A549 (cell line): ENCODE measurements around the gene TBX18.

Experiments used
- BHLHE40 ChIP-seq: IDR thresholded peaks from 2 replicates; pipeline ENCODE4 v1.6.1; 2012; ENCODE audit warnings: low read depth, low read length, inconsistent platforms
- CBX8 ChIP-seq: fragments of 200-600 bp; sonication (generic); IDR thresholded peaks from 2 replicates; pipeline ENCODE4 v1.6.1; 2016
- CEBPB ChIP-seq, 2 experiments: fragments of >200 bp in 1 of 2; sonication (Bioruptor Twin) in 1 of 2; formaldehyde crosslinking in 1 of 2; IDR thresholded peaks; 2 replicates each; pipeline ENCODE4 v1.6.1; 2012 to 2016
- EP300 ChIP-seq, 2 experiments: fragments of >200 bp; sonication (Bioruptor Twin); formaldehyde crosslinking; IDR thresholded peaks; 2 replicates in 1 of 2; 3 replicates in 1 of 2; pipeline ENCODE4 v1.6.1; 2016 to 2017
- JUNB ChIP-seq: fragments of >200 bp; sonication (Bioruptor Twin); formaldehyde crosslinking; IDR thresholded peaks from 2 replicates; pipeline ENCODE4 v1.6.1; 2016
- MYC ChIP-seq: IDR thresholded peaks from 2 replicates; pipeline ENCODE4 v1.6.1; 2012; ENCODE audit warnings: mild to moderate bottlenecking, inconsistent platforms, low read length, improper control_type of control experiment, borderline replicate concordance
- NR3C1 ChIP-seq: fragments of >200 bp; sonication (Bioruptor Twin); formaldehyde crosslinking; IDR thresholded peaks from 3 replicates; pipeline ENCODE4 v1.6.1; 2017
- POLR2A ChIP-seq: IDR thresholded peaks from 2 replicates; pipeline ENCODE4 v1.6.1; 2012; ENCODE audit warnings: mild to moderate bottlenecking, low read length
- RFX5 ChIP-seq: fragments of 450-650 bp; IDR thresholded peaks from 2 replicates; pipeline ENCODE4 v1.7.1; 2014; ENCODE audit warnings: antibody characterized with exemption, mild to moderate bottlenecking, moderate library complexity
- SREBF2 ChIP-seq: fragments of 450-650 bp; IDR thresholded peaks from 2 replicates; pipeline ENCODE4 v1.6.1; 2014; ENCODE audit warnings: mild to moderate bottlenecking, moderate library complexity
- TP53 ChIP-seq: fragments of 250-450 bp; sonication (Bioruptor Pico); IDR thresholded peaks from 2 replicates; pipeline ENCODE4 v1.5.0; 2021; ENCODE audit warnings: mild to moderate bottlenecking, moderate library complexity
- ZC3H11A ChIP-seq: fragments of 450-650 bp; IDR thresholded peaks from 2 replicates; pipeline ENCODE4 v1.6.1; 2014; ENCODE audit warnings: antibody characterized with exemption, mild to moderate bottlenecking
- TF ChIP-seq, protein P1 (sequence below): fragments of >200 bp; sonication (Bioruptor Twin); formaldehyde crosslinking; IDR thresholded peaks from 3 replicates; pipeline ENCODE4 v1.5.1; 2016
- TF ChIP-seq, protein P2 (sequence below): fragments of 200-600 bp; sonication (generic); IDR thresholded peaks from 2 replicates; pipeline ENCODE4 v1.6.1; 2016; ENCODE audit warnings: antibody characterized with exemption, mild to moderate bottlenecking, moderate library complexity

- TF ChIP-seq BHLHE40 (no peak), POLR2A (no peak), CBX8 (peak; percentile 95), EP300 (IDR thresholded peaks at IDR 0.05) (no peak), CEBPB (IDR thresholded peaks at IDR 0.05) (no peak), NR3C1 (no peak), ZC3H11A (no peak), MYC (no peak), RFX5 (no peak), JUNB (no peak), TP53 (CRISPR knock-in tag) (no peak), SREBF2 (no peak)
- TF ChIP-seq, protein P1, sequence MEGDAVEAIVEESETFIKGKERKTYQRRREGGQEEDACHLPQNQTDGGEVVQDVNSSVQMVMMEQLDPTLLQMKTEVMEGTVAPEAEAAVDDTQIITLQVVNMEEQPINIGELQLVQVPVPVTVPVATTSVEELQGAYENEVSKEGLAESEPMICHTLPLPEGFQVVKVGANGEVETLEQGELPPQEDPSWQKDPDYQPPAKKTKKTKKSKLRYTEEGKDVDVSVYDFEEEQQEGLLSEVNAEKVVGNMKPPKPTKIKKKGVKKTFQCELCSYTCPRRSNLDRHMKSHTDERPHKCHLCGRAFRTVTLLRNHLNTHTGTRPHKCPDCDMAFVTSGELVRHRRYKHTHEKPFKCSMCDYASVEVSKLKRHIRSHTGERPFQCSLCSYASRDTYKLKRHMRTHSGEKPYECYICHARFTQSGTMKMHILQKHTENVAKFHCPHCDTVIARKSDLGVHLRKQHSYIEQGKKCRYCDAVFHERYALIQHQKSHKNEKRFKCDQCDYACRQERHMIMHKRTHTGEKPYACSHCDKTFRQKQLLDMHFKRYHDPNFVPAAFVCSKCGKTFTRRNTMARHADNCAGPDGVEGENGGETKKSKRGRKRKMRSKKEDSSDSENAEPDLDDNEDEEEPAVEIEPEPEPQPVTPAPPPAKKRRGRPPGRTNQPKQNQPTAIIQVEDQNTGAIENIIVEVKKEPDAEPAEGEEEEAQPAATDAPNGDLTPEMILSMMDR, result no peak
- TF ChIP-seq, protein P2, sequence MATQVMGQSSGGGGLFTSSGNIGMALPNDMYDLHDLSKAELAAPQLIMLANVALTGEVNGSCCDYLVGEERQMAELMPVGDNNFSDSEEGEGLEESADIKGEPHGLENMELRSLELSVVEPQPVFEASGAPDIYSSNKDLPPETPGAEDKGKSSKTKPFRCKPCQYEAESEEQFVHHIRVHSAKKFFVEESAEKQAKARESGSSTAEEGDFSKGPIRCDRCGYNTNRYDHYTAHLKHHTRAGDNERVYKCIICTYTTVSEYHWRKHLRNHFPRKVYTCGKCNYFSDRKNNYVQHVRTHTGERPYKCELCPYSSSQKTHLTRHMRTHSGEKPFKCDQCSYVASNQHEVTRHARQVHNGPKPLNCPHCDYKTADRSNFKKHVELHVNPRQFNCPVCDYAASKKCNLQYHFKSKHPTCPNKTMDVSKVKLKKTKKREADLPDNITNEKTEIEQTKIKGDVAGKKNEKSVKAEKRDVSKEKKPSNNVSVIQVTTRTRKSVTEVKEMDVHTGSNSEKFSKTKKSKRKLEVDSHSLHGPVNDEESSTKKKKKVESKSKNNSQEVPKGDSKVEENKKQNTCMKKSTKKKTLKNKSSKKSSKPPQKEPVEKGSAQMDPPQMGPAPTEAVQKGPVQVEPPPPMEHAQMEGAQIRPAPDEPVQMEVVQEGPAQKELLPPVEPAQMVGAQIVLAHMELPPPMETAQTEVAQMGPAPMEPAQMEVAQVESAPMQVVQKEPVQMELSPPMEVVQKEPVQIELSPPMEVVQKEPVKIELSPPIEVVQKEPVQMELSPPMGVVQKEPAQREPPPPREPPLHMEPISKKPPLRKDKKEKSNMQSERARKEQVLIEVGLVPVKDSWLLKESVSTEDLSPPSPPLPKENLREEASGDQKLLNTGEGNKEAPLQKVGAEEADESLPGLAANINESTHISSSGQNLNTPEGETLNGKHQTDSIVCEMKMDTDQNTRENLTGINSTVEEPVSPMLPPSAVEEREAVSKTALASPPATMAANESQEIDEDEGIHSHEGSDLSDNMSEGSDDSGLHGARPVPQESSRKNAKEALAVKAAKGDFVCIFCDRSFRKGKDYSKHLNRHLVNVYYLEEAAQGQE, result no peak
These were observed 8.2 kb upstream of the TBX18 start for GRCh38 chr6:84772428-84773132.
